ENCODE data around the gene MANEA. TPM values are rescaled to one million over a fixed set of nuclear protein-coding genes. Genes with fewer than 3 reads are reported as not detected.

Gene MANEA
- total and polyA plus RNA-seq, 2 of the 13 experiments (the other 11 are each of a cell fraction or from before 2014, with no cell fraction given), result 10.0 to 10.9 TPM

GRCh38 chr6:95529762-95530161 is 47.6 kb upstream of the MANEA start:
- Histone ChIP-seq H3K9ac (ENCODE audit: insufficient read depth, low read depth, low read length) (no peak overlapping the region), H3K4me2 (ENCODE audit: low read depth, low read length) (no peak overlapping the region), H2AFZ (ENCODE audit: low read length) (no peak overlapping the region), H3K79me2 (ENCODE audit: insufficient read depth, low read length) (no peaks in the 10 kb centered on the region), H4K20me1 (ENCODE audit: insufficient read depth, low read length) (no peaks in the 10 kb centered on the region), H3K36me3 (replicated peaks in 1 of 2; ENCODE audit: control insufficient read depth in 1 of 2, insufficient read depth in 2 of 2, low read length in 2 of 2) (no peaks in the 10 kb centered on the region), H3K4me1 (ENCODE audit: insufficient read depth, low read length) (no peaks in the 10 kb centered on the region), H3K27ac (ENCODE audit: extremely low read length, insufficient read depth, low read length) (no peak overlapping the region), H3K27me3 (ENCODE audit: control insufficient read depth in 1 of 2, insufficient read depth in 2 of 2, low read length in 2 of 2) (no peaks in the 10 kb centered on the region; a peak in 1 of 5 replicates), H3K4me3 (replicated peaks in 1 of 3; ENCODE audit: insufficient read depth in 1 of 3, low read depth in 2 of 3, low read length in 3 of 3) (no peak overlapping the region), H3K9me3 (ENCODE audit: low read length) (no peaks in the 10 kb centered on the region)
- 2% methylated on average over 1 of the region's 1 CpG for WGBS (ENCODE audit: low lambda C conversion rate)
- TF ChIP-seq JARID2 (CRISPR knock-in tag; IDR thresholded peaks at IDR 0.05; ENCODE audit: insufficient replicate concordance) (no peak), ZBTB49 (CRISPR knock-in tag; IDR thresholded peaks at IDR 0.05; ENCODE audit: borderline replicate concordance) (no peak), CERS6 (CRISPR knock-in tag; IDR thresholded peaks at IDR 0.05) (no peak), ZNF660 (CRISPR knock-in tag; IDR thresholded peaks at IDR 0.05; ENCODE audit: borderline replicate concordance, low read depth) (no peak), ZNF3 (CRISPR knock-in tag; IDR thresholded peaks at IDR 0.05) (no peak), MXD3 (CRISPR knock-in tag; IDR thresholded peaks at IDR 0.05) (no peak), MIER2 (CRISPR knock-in tag; IDR thresholded peaks at IDR 0.05) (no peak), SMAD9 (CRISPR knock-in tag; IDR thresholded peaks at IDR 0.05) (no peak), IKZF4 (CRISPR knock-in tag; IDR thresholded peaks at IDR 0.05; ENCODE audit: borderline replicate concordance, low read depth, not compliant biosample characterization) (no peak), ZNF577 (CRISPR knock-in tag; IDR thresholded peaks at IDR 0.05; ENCODE audit: borderline replicate concordance, low read depth) (no peak)
- no peak for FAIRE-seq
- intact Hi-C loops (cut with micrococcal nuclease; ENCODE audit: unreplicated experiment) (no loop called here), in situ Hi-C loops (cut with HindIII; ENCODE audit: extremely low pct_ligation_motif_present, low pct_unique_long_range_greater_than_20kb) (no loop called here)
- CTCF ChIA-PET (ENCODE audit: low intra/inter-chr PET ratio, low total read pairs), result no interaction called here
- no peak for ATAC-seq
- BruUV-seq (replicated peaks), result no TSS peak
- DNase-seq (ENCODE audit: low spot score), result no peak
- POLR2A ChIA-PET, result no interaction called here

Data from HepG2 (cell line).